HFF-Myc (cell line): ENCODE results near the gene SETBP1.

ENCODE experiments used
- DNase-seq: peaks from one replicate; pipeline ENCODE4 v3.0.0-alpha.2; 2011; ENCODE audit warnings: low read depth; ENCODE audit errors: extremely low read depth
- H3K4me3 ChIP-seq: replicated peaks from 2 replicates; pipeline ENCODE4 v1.5.1; 2011; ENCODE audit warnings: low read depth, mild to moderate bottlenecking, control low read depth, low read length
- TF ChIP-seq, protein P1 (sequence below): IDR thresholded peaks from 2 replicates; pipeline ENCODE4 v1.5.1; 2012; ENCODE audit warnings: mild to moderate bottlenecking, low read depth, low read length, control low read depth; ENCODE audit errors: missing control alignments

Gene SETBP1

DNA sequence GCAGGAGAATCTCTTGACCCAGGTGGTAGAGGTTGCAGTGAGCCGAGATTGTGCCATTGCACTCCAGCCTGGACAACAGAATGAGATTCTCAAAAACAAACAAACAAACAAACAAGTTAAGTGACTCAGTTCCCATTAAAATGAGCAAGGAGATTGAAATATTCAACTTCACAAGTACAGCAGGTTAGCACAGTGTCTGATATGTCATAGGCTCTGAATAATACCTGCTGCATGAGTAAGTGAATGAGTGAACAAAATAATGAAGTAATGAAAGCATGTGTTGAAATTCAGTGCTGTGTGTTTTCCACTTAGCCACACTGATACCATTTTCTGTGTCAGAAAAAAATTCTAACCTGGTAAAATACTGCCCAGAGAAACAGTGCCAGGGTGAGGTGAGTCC is 41.9 kb upstream of the SETBP1 start:
- DNase-seq = no peak
- no peak overlapping the region for H3K4me3 ChIP-seq
- TF ChIP-seq, protein P1, sequence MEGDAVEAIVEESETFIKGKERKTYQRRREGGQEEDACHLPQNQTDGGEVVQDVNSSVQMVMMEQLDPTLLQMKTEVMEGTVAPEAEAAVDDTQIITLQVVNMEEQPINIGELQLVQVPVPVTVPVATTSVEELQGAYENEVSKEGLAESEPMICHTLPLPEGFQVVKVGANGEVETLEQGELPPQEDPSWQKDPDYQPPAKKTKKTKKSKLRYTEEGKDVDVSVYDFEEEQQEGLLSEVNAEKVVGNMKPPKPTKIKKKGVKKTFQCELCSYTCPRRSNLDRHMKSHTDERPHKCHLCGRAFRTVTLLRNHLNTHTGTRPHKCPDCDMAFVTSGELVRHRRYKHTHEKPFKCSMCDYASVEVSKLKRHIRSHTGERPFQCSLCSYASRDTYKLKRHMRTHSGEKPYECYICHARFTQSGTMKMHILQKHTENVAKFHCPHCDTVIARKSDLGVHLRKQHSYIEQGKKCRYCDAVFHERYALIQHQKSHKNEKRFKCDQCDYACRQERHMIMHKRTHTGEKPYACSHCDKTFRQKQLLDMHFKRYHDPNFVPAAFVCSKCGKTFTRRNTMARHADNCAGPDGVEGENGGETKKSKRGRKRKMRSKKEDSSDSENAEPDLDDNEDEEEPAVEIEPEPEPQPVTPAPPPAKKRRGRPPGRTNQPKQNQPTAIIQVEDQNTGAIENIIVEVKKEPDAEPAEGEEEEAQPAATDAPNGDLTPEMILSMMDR = no peak

DNA sequence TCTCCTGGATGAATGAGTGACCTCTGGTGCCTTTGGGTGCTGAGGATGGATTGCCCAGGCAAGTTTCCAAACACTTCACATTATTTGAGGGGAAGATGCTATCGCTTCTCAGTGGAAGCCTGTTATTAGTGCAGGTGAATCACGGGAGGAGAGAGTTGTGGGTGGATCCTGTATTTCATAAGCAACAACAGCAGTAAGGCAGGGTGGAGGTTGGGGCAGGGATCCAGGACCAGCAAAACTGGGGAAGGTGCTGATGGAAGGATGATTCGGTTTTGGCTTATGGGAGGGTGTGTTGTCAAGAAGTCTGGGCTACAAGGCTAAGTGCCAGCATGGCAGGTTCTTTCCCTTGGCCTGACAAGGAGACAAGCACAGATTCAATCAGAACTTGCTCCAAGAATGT is 37.7 kb upstream of the SETBP1 start:
- no peak for DNase-seq
- no peak overlapping the region for H3K4me3 ChIP-seq
- TF ChIP-seq, protein P1 = no peak

DNA sequence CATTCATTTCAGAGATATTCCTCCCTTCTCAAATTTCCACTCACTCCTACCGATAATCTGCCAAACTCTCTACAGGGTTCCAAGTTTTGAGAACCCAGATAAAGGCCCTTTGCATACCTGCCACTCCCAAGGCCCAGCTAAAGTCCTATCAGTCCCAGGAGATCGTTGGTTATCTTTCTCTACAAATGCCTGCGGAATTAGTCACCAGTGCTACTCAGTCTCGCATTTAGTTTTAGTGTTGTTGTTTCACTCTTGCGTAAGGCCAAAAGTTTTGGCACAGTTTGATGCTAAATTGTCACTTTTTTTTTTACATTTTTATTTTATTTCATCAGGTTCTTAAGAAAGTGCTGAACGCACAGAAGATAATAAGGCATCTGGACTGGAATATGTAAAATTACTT is 29.2 kb upstream of the SETBP1 start:
- no peak for DNase-seq
- TF ChIP-seq, protein P1 = no peak
- no peak overlapping the region for H3K4me3 ChIP-seq

DNA sequence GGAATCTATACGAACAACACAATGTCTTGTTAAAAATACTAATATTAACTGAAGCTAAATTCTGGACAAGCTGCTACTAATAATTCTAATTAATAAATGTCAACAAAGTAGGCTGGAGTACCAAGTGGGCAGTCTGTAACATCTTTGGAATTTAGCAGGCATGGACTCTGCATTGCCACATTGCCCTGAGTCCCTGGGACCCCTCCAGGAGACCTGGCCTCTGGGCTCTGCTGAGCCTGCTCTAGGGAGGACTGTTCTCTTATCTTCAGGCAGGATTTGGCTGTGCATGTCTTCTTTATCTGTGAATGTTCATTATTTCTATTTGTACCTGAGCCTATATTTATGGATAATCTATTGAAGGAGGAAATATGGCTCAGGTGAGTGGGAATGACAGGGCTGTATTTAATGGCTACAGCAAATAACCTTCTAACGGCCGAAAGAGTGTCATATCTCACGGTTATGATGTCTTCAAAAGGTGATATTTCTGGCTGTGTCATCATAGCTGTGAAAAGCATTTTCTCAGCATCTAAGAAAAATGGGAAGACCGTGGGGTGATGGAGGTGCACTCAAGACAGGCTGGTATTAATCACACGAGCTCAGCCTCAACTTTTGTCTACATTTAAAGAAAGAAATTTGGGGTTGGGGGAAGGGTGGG is 28.6 kb upstream of the SETBP1 start:
- no peak for DNase-seq
- TF ChIP-seq, protein P1 = no peak
- no peak overlapping the region for H3K4me3 ChIP-seq

DNA sequence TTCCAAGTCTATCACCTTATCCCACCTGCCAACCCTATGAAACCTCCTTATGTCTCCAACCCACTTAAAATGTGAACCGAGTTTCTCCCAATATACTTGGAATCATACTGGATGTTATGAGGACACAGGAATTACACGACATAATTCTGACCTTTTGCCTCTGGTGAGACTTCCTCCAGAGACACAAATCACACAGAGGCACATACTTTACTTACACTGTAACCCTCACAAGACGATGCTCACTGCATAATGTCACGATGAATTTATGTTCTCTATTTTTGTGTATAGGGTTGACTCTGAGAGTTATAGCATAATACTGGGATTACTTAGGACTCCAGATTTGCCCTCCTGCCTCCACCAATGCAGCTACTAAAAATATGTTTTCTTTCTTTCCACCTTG is 28.0 kb upstream of the SETBP1 start:
- no peak for DNase-seq
- no peak overlapping the region for H3K4me3 ChIP-seq
- TF ChIP-seq, protein P1 = no peak

DNA sequence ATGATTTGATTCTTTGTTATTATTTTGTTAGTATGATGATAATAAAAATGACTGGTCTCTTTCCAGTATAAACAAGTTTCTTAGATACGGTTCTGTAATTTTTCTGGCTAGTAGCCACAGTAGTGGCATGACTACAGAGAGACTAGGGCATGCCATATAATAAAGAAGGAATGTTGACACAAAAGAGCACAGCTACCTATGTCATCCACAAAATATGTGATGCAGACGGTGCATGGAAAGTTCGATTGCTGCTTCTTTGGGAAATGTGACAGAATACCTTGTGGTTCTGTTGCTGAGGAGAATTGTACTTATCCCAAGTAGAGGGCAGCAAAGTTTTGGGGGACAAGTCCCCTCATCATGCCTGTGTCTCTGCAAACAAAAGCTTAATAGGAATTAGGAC is 26.1 kb upstream of the SETBP1 start:
- no peak for DNase-seq
- no peak overlapping the region for H3K4me3 ChIP-seq
- TF ChIP-seq, protein P1 = no peak

DNA sequence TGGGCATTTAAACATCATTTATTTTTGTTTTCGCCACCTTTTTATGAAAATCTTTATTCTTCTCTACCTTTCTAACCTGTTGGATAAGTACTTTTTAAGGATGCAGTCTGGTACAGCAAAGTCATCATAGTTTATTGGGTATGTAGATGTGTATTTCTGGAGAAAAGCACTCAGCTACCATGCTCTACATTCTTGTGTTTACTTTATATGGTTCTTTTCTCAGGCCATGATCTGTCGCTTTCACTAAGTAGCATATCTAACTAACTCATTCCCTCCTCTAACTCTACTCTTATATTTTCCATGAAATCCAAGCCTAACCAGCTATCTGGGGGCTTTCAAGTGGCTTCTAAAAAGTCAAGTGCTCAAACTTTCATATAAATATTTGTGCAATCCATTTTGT is 25.3 kb upstream of the SETBP1 start:
- no peak for DNase-seq
- TF ChIP-seq, protein P1 = no peak
- H3K4me3 ChIP-seq = no peak overlapping the region
